Memory B cell (primary cell): ENCODE data around the gene RIOX2.

ENCODE experiments used
- ATAC-seq: fragments of 150-1000 bp; cut with Tn5 transposase; 2 replicates; pipeline ENCODE4 v1.10.0; 2021; ENCODE audit warnings: low read depth, mild to moderate bottlenecking, moderate library complexity
- DNase-seq, 2 donors: peaks; one replicate each; pipeline ENCODE4 v3.0.0; 2022; ENCODE audit warnings: low spot score in 2 of 2
- H3K27ac Mint-ChIP-seq: one replicate; pipeline ENCODE4 v1.8.0; 2022; ENCODE audit warnings: mild to moderate bottlenecking, moderate library complexity, mixed read lengths
- H3K27me3 Mint-ChIP-seq: one replicate; pipeline ENCODE4 v1.8.0; 2022; ENCODE audit warnings: mixed read lengths
- H3K36me3 Mint-ChIP-seq: one replicate; pipeline ENCODE4 v1.8.0; 2022; ENCODE audit warnings: mild to moderate bottlenecking, mixed read lengths
- H3K4me1 Mint-ChIP-seq: one replicate; pipeline ENCODE4 v1.8.0; 2022; ENCODE audit warnings: mixed read lengths
- H3K4me3 Mint-ChIP-seq: one replicate; pipeline ENCODE4 v1.8.0; 2022; ENCODE audit warnings: mild to moderate bottlenecking, moderate library complexity, mixed read lengths
- H3K9me3 Mint-ChIP-seq: one replicate; pipeline ENCODE4 v1.8.0; 2022; ENCODE audit warnings: mixed read lengths

Gene RIOX2

DNA sequence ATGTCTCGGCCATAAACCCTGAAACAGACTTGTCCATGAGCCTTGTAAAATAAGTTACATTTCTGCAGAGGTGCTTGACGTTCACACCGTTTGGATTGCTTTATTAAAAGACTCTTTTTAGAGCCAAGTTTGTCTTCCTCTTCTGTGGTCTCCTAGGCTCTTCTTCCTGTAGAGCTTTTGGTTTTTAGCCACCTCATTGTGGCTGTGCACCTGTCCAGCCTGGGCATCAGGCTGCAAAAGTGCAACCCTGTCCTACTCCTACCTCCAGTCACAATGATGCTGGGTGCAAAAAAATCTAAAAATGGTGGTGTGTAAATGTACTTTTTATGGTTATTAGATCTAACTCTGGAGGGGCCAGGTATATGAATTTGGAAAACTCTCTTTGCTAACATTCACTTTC is 2.8 kb upstream of the RIOX2 start:
- Mint-ChIP-seq H3K9me3 (no peaks in the 10 kb centered on the region), H3K27me3 (no peaks in the 10 kb centered on the region), H3K27ac (no peak overlapping the region), H3K4me1 (peaks cover 17% of the 10 kb centered on the region), H3K36me3 (no peaks in the 10 kb centered on the region), H3K4me3 (no peak overlapping the region)
- DNase-seq: no peak
- no peak for ATAC-seq

DNA sequence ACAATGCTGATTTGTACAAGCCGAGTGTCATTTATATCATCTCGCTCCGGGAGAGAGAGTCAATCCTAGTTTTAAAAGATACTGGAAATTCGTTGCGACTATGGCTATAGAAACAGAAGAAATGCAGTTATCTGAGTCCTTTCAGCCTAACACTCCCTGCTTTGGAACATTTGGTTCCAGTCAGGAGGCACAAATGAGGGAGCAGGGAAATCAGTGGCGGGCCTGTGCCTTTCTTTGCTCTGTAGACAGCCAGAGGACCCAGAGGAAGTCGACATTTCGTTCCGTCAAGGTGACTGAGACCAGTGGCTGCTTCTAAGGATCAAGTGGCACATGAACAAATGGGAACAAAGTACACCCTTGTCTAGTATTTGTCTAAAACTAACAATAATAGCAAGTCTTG is 745 bp upstream of the RIOX2 start:
- Mint-ChIP-seq H3K27ac (no peak overlapping the region), H3K4me1 (peaks cover 29% of the 10 kb centered on the region), H3K36me3 (no peaks in the 10 kb centered on the region), H3K27me3 (no peaks in the 10 kb centered on the region), H3K4me3 (peak overlapping the region; percentile 53), H3K9me3 (no peaks in the 10 kb centered on the region)
- DNase-seq (no peak), ATAC-seq (no peak)

DNA sequence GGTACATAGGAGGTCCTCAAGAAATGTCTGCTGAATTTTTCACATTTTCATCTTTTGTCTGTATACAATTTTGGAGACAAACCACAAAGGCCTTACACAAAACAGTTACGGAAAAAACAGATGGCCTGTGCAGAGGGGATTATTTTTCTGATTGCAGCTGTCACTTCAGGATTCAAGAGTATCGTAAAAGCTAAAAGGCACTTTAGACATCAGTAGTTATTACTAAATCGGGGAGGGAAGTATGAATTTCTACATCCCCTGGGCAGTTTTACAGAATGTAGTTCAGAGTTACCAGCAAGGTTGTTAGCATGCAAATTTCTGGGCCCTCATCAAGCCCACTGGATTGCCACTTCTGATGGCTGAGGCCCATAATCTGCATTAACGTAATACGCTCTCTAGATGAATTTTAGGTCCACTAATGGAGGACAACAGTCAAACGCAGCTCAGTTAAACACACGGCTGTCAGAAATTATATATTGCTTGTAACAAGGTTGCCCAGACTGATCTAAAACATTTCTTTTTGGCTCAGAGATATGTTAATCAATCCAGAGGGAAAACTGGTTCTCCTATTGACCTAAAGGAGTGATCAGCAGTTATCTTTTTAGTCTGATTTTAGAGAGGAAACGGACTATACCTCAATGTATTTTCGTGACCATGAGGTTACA is 1.1 kb downstream of the RIOX2 start:
- Mint-ChIP-seq H3K36me3 (peaks cover 2% of the 10 kb centered on the region), H3K9me3 (no peaks in the 10 kb centered on the region), H3K27me3 (no peaks in the 10 kb centered on the region), H3K27ac (peak overlapping the region; percentile 88), H3K4me3 (peak overlapping the region; percentile 89), H3K4me1 (peaks cover 37% of the 10 kb centered on the region)
- ATAC-seq: no peak
- no peak for DNase-seq

DNA sequence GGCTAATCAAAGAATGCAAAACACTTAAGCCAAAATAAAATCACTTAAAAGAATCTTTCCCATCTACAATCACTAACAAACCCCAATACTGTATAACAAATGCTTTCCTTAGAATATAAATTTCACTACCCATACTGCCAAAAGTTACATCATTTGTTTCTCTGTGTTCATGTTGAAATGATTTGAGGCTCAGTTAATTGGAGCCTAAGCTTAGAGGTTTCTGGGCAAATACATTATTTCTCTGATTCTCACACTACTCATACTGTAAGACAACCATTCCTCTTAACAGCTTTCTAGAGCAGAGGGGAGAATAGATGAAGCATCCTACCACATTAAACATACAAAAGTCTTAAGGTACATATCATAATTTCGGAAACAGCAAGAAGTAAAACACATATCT is 2.1 kb downstream of the RIOX2 start:
- peaks cover 37% of the 10 kb centered on the region for H3K4me1 Mint-ChIP-seq
- ATAC-seq: no peak
- DNase-seq: no peak

DNA sequence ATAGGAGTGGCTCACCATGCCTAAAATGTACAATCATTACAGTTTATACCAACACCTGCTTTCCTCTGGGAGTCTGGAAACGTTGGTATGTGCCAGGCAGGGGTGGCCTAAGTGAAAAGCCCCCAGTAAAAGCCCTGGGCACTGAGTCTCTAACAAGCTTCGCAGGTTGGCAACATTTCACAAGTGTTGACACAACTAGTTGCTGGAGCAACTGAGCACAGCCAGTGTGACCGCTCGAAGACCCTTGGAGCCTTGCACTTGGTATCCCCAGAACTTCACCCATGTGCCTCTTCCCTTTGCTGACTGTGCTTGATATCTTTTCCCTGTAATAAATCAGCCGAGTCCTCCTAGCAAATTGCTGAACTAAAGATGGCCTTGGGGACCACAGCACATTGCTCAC is 2.7 kb downstream of the RIOX2 start:
- no peak for DNase-seq
- no peak overlapping the region for H3K27ac Mint-ChIP-seq
- no peaks in the 10 kb centered on the region for H3K27me3 Mint-ChIP-seq
- H3K36me3 Mint-ChIP-seq: peaks cover 6% of the 10 kb centered on the region
- peaks cover 40% of the 10 kb centered on the region for H3K4me1 Mint-ChIP-seq
- no peak for ATAC-seq
- no peak overlapping the region for H3K4me3 Mint-ChIP-seq
- H3K9me3 Mint-ChIP-seq: no peaks in the 10 kb centered on the region

More for the DNA sequence above, 2.1 kb downstream of the RIOX2 start:
- H3K27me3 Mint-ChIP-seq: no peaks in the 10 kb centered on the region
- H3K4me3 Mint-ChIP-seq: peak overlapping the region; percentile 11
- H3K9me3 Mint-ChIP-seq: no peaks in the 10 kb centered on the region
- H3K27ac Mint-ChIP-seq: no peak overlapping the region
- peaks cover 6% of the 10 kb centered on the region for H3K36me3 Mint-ChIP-seq

DNA sequence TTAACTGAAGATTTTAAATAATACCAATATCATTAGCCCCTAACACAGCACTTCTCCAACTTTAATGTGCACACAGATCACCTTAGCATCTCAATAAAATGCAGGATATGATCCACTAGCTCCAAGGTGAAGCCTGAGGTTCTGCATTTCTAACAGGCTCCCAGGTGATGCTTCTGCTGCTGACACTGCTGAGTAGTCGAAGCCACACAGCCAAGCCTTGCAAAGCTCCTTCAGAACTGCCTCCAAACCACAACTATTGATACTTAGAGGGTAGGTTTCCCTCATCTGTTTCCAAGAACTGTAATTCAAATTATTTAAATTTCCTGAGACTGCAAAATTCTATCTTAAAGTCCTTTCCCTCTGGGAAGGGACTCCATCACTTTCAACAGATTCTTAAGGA is 3.9 kb downstream of the RIOX2 start:
- Mint-ChIP-seq H3K36me3 (peaks cover 11% of the 10 kb centered on the region), H3K4me1 (peaks cover 42% of the 10 kb centered on the region), H3K9me3 (no peaks in the 10 kb centered on the region), H3K27me3 (no peaks in the 10 kb centered on the region), H3K4me3 (no peak overlapping the region), H3K27ac (peak overlapping the region; percentile 58)
- DNase-seq (no peak), ATAC-seq (no peak)

DNA sequence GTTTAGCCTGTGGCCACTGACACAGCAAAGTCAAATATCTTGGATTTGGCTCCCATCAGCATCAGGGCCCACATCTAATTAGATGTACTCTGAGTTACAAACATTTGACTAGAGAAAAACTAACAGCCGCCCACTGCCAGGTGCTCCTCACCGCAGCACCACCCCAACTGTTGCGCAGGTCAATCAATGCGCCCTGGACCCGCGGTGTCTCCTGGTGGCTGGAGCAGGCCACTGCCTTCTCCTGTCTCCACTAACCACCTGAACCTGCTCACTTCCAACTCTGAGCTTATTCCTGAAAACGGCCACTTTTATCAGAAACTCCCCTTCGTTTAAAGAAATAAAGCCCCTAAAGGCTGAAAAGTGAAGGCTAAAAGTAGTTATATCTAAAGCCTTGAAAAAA is 4.3 kb downstream of the RIOX2 start:
- Mint-ChIP-seq H3K4me3 (no peak overlapping the region), H3K27ac (no peak overlapping the region), H3K4me1 (peaks cover 40% of the 10 kb centered on the region), H3K9me3 (no peaks in the 10 kb centered on the region), H3K27me3 (no peaks in the 10 kb centered on the region), H3K36me3 (peaks cover 11% of the 10 kb centered on the region)
- ATAC-seq (no peak), DNase-seq (no peak)

DNA sequence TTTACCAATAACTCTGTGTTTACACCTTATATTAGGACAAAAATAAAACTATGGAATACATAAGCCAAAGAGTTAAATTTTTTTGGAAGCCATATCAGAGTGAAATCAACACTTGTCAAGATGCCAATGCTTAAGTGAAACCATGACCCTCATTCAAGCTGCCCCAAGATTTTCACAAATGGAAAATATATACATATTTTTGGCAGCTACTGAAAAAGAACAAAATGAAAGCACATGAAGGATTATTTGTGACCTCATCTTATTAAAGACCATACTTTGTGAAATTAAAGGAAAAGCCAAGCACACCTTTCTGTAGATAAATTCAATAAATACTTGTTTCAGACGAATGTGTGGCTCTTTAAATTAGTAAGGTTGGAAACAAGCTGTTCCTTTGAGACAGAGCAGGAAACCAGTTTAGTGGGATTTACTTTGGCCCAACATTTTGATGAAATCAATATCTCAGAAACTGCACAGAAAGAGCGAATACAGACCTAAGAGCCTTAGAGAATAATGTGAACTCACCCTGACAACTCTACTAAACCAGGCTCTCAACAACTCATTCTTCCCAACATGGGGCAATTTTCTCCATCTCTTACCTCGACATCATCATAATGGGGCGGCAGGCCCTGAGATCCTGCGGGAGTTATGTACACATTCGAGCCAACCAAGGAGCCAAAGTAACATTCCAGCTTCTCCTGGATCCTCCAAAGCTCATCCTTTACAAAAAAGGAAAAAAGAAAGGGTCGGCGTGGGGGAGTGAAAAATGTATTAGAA is 11.1 kb downstream of the RIOX2 start:
- Mint-ChIP-seq H3K27ac (no peak overlapping the region), H3K9me3 (no peaks in the 10 kb centered on the region), H3K27me3 (no peaks in the 10 kb centered on the region), H3K4me3 (no peak overlapping the region), H3K4me1 (peaks cover 10% of the 10 kb centered on the region), H3K36me3 (peaks cover 29% of the 10 kb centered on the region)
- ATAC-seq: no peak
- DNase-seq: no peak

DNA sequence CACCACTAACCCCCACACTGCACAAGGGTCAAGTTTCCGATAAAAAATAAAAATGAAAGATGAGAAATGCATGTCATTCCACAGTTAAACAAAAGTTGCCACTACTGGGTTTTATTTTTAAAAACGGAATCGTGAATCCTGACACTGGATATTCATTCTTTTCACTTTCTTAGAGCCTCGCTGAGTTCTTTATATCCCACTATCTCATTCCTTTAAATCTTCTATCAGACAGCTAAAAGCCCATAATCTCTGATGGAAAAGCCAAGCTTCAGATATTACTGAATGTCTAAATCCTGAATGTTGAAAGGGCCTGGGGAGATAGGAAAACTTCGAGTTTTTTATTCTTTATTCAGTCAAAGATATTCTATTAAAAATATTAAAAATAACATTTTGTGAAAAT is 11.7 kb downstream of the RIOX2 start:
- Mint-ChIP-seq H3K9me3 (no peaks in the 10 kb centered on the region), H3K27me3 (no peaks in the 10 kb centered on the region), H3K4me1 (peaks cover 10% of the 10 kb centered on the region), H3K36me3 (peaks cover 26% of the 10 kb centered on the region), H3K4me3 (no peak overlapping the region), H3K27ac (no peak overlapping the region)
- ATAC-seq (no peak), DNase-seq (no peak)

DNA sequence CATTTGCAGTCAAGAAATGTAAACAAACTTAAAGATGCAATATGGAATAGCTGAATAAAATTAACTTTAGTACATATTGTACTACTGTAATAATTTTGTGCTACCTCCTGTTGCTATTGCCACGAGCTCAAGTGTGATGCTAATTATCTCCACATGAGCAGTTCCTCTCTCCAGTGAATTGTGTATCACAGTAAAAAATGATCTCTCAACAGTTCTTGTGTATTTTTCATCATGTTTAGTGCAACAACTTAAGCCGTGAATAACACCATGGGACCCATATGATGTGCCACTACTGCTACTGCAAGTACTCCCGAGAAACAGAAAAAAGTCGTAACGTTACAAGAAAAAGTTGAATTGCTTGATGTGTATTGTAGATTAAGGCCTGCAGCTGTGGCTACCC is 12.4 kb downstream of the RIOX2 start:
- H3K4me1 Mint-ChIP-seq: peaks cover 9% of the 10 kb centered on the region
- no peak for ATAC-seq
- peaks cover 26% of the 10 kb centered on the region for H3K36me3 Mint-ChIP-seq

DNA sequence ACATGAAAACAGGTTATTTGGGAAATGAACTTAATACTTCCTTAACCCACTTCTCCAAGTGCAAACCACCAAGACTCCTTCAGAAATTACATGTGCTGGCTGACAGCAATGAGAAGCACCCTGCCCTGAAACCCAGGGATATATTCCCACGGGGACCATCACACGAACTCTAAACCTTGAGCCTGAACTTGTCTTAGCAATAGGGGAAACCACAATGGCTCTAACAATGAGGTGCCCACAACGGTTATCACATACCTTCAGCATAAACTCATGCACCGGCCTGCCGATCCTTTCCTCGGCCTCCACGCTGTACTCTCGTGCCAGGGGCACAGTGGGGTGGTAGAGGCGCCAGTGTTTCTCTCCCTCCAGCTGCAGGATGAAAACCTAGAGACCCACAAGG is 13.4 kb downstream of the RIOX2 start:
- ATAC-seq (no peak), DNase-seq (no peak)
- Mint-ChIP-seq H3K9me3 (no peaks in the 10 kb centered on the region), H3K27me3 (no peaks in the 10 kb centered on the region), H3K36me3 (peaks cover 29% of the 10 kb centered on the region), H3K27ac (no peak overlapping the region), H3K4me1 (peaks cover 7% of the 10 kb centered on the region), H3K4me3 (no peak overlapping the region)

More for the DNA sequence above, 12.4 kb downstream of the RIOX2 start:
- H3K27me3 Mint-ChIP-seq: no peaks in the 10 kb centered on the region
- DNase-seq: no peak
- H3K27ac Mint-ChIP-seq: no peak overlapping the region
- no peak overlapping the region for H3K4me3 Mint-ChIP-seq
- no peaks in the 10 kb centered on the region for H3K9me3 Mint-ChIP-seq

DNA sequence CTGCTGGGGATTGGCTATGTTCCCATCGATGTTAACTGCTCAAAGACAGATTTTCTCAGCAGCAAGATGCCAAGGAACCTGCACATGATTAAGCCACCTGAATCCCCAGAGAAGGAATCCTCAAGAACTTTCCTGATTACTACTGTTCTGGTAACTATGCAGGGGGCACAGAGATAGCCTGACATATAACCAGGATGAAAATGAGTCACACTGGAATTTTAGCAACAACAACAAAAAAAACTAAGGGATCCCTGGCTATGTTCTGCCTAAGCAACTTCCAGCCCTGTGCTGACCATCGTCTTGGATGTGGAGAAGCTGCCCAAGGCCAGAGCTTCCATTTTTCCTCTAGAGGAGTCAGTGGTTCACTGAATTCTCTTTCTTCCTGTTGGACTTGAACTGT is 13.8 kb downstream of the RIOX2 start:
- no peak for ATAC-seq
- Mint-ChIP-seq H3K27me3 (no peaks in the 10 kb centered on the region), H3K9me3 (no peaks in the 10 kb centered on the region), H3K4me3 (no peak overlapping the region), H3K4me1 (peaks cover 5% of the 10 kb centered on the region), H3K36me3 (peaks cover 27% of the 10 kb centered on the region), H3K27ac (no peak overlapping the region)
- DNase-seq: no peak

DNA sequence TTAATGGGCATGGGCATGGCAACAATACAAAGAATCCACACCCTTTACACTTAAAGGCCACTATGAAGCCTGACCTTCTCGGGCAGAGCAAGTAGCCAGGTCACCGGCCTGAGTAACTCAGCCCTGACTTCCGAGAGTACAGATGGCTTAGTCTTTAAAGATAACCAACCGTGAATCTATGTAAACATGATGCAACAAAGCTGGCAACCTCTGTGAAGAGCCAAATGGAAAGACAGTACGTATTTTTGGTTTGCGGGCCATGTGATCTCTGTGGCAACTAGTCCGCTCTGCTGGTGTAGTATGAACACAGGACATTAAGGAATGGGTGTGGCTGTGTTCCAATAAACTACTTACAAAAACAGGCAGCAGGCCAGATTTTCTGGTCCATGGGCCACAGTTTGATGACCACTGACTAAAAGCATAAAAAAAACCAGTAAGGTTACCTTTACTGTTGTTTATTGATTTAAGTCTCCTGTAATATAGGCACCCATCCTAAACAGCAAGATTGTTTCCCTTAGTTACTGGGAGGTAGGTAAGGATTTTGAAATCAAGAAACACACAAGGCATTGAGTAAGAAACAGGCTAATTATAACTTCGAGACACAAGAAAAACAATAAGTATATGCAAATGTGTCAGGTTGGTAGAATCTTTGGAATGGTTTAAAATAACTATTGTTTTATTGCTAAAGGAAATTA is 14.5 kb downstream of the RIOX2 start:
- Mint-ChIP-seq H3K4me3 (no peak overlapping the region), H3K27me3 (no peaks in the 10 kb centered on the region), H3K9me3 (no peaks in the 10 kb centered on the region), H3K36me3 (peaks cover 30% of the 10 kb centered on the region), H3K4me1 (peaks cover 5% of the 10 kb centered on the region), H3K27ac (no peak overlapping the region)
- ATAC-seq (no peak), DNase-seq (no peak)

DNA sequence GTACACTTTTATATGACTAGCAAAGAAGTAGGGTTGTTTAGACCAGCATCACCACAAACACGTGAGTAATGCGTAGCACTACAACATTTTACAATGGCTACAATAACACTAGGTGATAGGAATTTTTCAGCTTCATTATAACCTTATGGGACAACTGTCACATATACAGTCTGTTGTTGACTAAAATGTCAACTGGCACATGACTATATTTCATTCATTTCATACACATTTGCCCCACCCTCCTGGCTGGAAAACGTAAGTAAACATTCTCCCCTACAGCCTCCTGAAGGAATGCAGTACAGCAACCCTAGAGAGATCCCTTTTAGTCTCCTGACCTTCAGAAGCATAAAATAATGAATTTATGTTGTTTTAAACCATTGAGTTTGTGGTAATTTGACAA is 16.2 kb downstream of the RIOX2 start:
- ATAC-seq: no peak
- no peaks in the 10 kb centered on the region for H3K4me1 Mint-ChIP-seq
- no peak overlapping the region for H3K4me3 Mint-ChIP-seq
- no peaks in the 10 kb centered on the region for H3K27me3 Mint-ChIP-seq
- DNase-seq: no peak
- peaks cover 26% of the 10 kb centered on the region for H3K36me3 Mint-ChIP-seq
- H3K9me3 Mint-ChIP-seq: no peaks in the 10 kb centered on the region
- no peak overlapping the region for H3K27ac Mint-ChIP-seq
